Epithelial cell of proximal tubule (primary cell): ENCODE data around the gene KLRC1. TPM values are rescaled to one million over a fixed set of nuclear protein-coding genes. Genes with fewer than 3 reads are reported as not detected.
"Not testable (repeated sequence)": the region's sequence is repeated elsewhere in the genome, so short reads cannot be mapped to it uniquely, and the experiment has no call there.

Experiments
- DNase-seq: peaks from one replicate; pipeline ENCODE4 v3.0.0-alpha.2; 2011; ENCODE audit warnings: low read depth
- H3K4me3 ChIP-seq: 2 replicates; pipeline ENCODE4 v1.5.1; 2011; ENCODE audit warnings: low read depth, mild to moderate bottlenecking, low read length
- CTCF ChIP-seq: conservative IDR thresholded peaks from 2 replicates; pipeline ENCODE4 v1.5.1; 2012; ENCODE audit warnings: low read depth, mild to moderate bottlenecking, low read length
- total RNA-seq: library from RNA; depleted of rRNA; stranded (reverse); fragments of >200 nt; gene quantifications from 2 replicates; pipeline ENCODE4 v1.2.3, GENCODE V29; 2015

KLRC1 gene
- total RNA-seq, 1 donor from 2014 or later, result not detected

- H3K4me3 ChIP-seq, DNase-seq: not testable (repeated sequence)
Measured at GRCh38 chr12:10425938-10426337, 27.2 kb downstream of the KLRC1 start.

GRCh38 chr12:10424260-10424899 lies 28.8 kb downstream of the KLRC1 start:
- not testable (repeated sequence) for H3K4me3 ChIP-seq, DNase-seq

GRCh38 chr12:10422159-10422558 lies 31.0 kb downstream of the KLRC1 start:
- not testable (repeated sequence) for H3K4me3 ChIP-seq, DNase-seq

- DNase-seq, H3K4me3 ChIP-seq: not testable (repeated sequence)
Measured at GRCh38 chr12:10420334-10420733, 32.8 kb downstream of the KLRC1 start, which contains the start of gene KLRC3. KLRC3 (minus strand) TSS chr12:10420595; CDS start chr12:10420550, 45 bp downstream.

GRCh38 chr12:10409392-10409791 lies 43.8 kb downstream of the KLRC1 start, which contains the start of gene KLRC4:
KLRC4 (minus strand) TSS chr12:10409757; CDS start chr12:10409575, 182 bp downstream.
- TF ChIP-seq CTCF, result no peak
- no peak within 1 kb of the TSS for H3K4me3 ChIP-seq
- DNase-seq, result no peak

- TF ChIP-seq CTCF, result no peak
- H3K4me3 ChIP-seq, result no peak overlapping the region
- no peak for DNase-seq
Measured at GRCh38 chr12:10408842-10409241, 44.3 kb downstream of the KLRC1 start.

- TF ChIP-seq CTCF, result no peak
- DNase-seq, result no peak
- no peak overlapping the region for H3K4me3 ChIP-seq
Measured at GRCh38 chr12:10406725-10407124, 46.5 kb downstream of the KLRC1 start.

GRCh38 chr12:10405294-10405693 lies 47.9 kb downstream of the KLRC1 start:
- no peak for DNase-seq
- H3K4me3 ChIP-seq, result no peak overlapping the region
- TF ChIP-seq CTCF, result no peak

- H3K4me3 ChIP-seq, result no peak overlapping the region
- TF ChIP-seq CTCF, result no peak
- no peak for DNase-seq
Measured at GRCh38 chr12:10404798-10405197, 48.4 kb downstream of the KLRC1 start.
